CD4-positive, alpha-beta T cell (primary cell): ENCODE results near the gene FUT7. TPM values are rescaled to one million over a fixed set of nuclear protein-coding genes. Genes with fewer than 3 reads are reported as not detected.

ENCODE experiments used
- ATAC-seq: fragments of 200-7000 bp; cut with Tn5 transposase; one replicate; pipeline ENCODE4 v1.10.0; 2022; ENCODE audit warnings: mild to moderate bottlenecking; ENCODE audit not compliant: poor library complexity
- CTCF ChIA-PET: fragments of 350-600 bp; sonication (Branson Sonifier 250); formaldehyde crosslinking; loops from one replicate; lab custom pipeline; 2021; ENCODE audit warnings: antibody characterized with exemption, inconsistent platforms; lab: Charles Lee
- POLR2A ChIA-PET: fragments of 350-600 bp; sonication (Branson Sonifier 250); formaldehyde crosslinking; loops from one replicate; lab custom pipeline; 2021; ENCODE audit warnings: antibody characterized with exemption, inconsistent platforms; lab: Charles Lee
- DNase-seq, 14 experiments: peaks; one replicate each; pipeline ENCODE4 v3.0.0-alpha.2; 2013 to 2020; ENCODE audit warnings: mixed read lengths in 2 of 14
- H3K27ac ChIP-seq, 2 donors: one replicate each; pipeline versions ENCODE4 v1.5.1 to v1.7.0; 2013; ENCODE audit warnings: low read length in 2 of 2, low read depth in 1 of 2, mild to moderate bottlenecking in 1 of 2
- H3K27me3 ChIP-seq, 2 experiments: 1 replicate in 1 of 2; 2 replicates in 1 of 2; pipeline versions ENCODE4 v1.6.1 to v1.7.0; 2013; ENCODE audit warnings: low read length in 2 of 2, control low read depth in 1 of 2, mild to moderate bottlenecking in 1 of 2, moderate library complexity in 1 of 2; ENCODE audit not compliant: insufficient read depth in 2 of 2, control insufficient read depth in 1 of 2
- H3K36me3 ChIP-seq: one replicate; pipeline ENCODE4 v1.6.1; 2013; ENCODE audit warnings: low read length, control low read depth; ENCODE audit not compliant: insufficient read depth
- H3K4me1 ChIP-seq: one replicate; pipeline ENCODE4 v1.6.1; 2013; ENCODE audit warnings: low read length, control low read depth; ENCODE audit not compliant: insufficient read depth
- H3K4me3 ChIP-seq: one replicate; pipeline ENCODE4 v1.5.1; 2013; ENCODE audit warnings: mild to moderate bottlenecking, low read length, moderate library complexity
- H3K9me3 ChIP-seq, 2 experiments: 1 replicate in 1 of 2; 2 replicates in 1 of 2; pipeline versions ENCODE4 v1.6.1 to v1.7.0; 2013; ENCODE audit warnings: low read length in 2 of 2, mild to moderate bottlenecking in 2 of 2, control low read depth in 1 of 2, moderate library complexity in 1 of 2; ENCODE audit not compliant: control insufficient read depth in 1 of 2, insufficient read depth in 1 of 2
- H3K27ac Mint-ChIP-seq: one replicate; pipeline ENCODE4 v1.8.0; 2020; ENCODE audit warnings: mixed read lengths
- H3K27me3 Mint-ChIP-seq: one replicate; pipeline ENCODE4 v1.8.0; 2021; ENCODE audit warnings: mixed read lengths
- H3K36me3 Mint-ChIP-seq: one replicate; pipeline ENCODE4 v1.8.0; 2021; ENCODE audit warnings: low read depth, mixed read lengths
- H3K4me1 Mint-ChIP-seq: one replicate; pipeline ENCODE4 v1.8.0; 2021; ENCODE audit warnings: low read depth, mixed read lengths
- H3K4me3 Mint-ChIP-seq: one replicate; pipeline ENCODE4 v1.8.0; 2020; ENCODE audit warnings: mild to moderate bottlenecking, mixed read lengths
- H3K9me3 Mint-ChIP-seq: one replicate; pipeline ENCODE4 v1.8.0; 2020; ENCODE audit warnings: mixed read lengths
- CTCF ChIP-seq: fragments of 200-600 bp; IDR thresholded peaks from one replicate; pipeline ENCODE4 v1.8.0; 2022; ENCODE audit warnings: antibody characterized with exemption, mild to moderate bottlenecking
- intact Hi-C, 2 experiments: fragments of 100-400 bp; cut with DNase I in 1 of 2; cut with micrococcal nuclease in 1 of 2; formaldehyde crosslinking; loops; one replicate each; pipeline versions ENCODE4 v1.15.1 to v1.9.0; 2023 to 2025; cut with DNase I, micrococcal nuclease
- total RNA-seq, 174 experiments: library from RNA in 2 of 174; stranded (reverse) in 2 of 174; gene quantifications; one replicate each; pipeline ENCODE4 v1.2.3 and lab custom pipeline; 2021 to 2026

FUT7 gene
- total RNA-seq, 2 experiments from 2014 or later: 1.7 to 1.8 TPM

DNA sequence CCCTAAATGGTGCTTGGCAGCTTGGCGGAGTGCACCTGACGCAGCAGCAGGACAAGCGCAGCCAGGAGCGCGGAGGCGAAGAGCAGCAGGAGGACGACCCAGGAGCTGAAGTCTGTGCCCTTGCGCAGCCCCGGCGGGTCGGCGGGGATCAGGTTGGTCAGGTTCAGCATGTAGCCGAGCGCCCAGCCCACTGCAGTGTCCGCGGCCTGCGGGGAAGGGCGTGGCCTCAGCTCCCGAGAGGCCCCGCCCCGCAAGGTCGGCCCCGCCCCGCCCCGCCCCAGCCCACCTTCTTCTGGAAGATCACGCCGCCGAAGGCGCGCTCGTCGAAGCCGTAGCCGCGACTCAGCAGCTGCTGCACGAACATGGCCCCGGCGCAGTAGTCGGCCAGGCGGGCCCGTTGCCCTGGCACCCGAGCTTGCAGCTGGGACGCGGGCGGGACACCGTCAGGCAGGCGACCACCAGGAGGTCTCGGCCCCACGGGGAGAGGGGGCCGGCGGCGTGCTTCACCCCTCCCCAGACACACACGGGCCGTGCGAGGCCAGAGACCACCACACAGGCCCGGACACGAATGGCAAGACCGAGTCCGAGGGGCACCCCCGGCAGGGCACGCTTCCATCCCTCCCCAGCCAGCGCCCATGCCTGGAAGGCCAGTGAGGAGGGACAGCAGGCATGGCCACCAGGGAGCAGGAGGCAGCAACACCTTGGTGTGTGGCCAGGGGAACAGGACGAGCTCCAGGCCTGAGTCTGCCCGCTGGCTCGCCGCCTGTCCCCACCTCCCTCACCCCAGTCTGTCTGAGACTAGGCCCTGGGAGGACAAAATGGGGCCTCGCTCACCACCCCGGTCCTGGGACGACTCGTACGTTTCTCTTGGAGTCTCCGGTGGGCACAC is 17.0 kb upstream of the FUT7 start:
- Histone ChIP-seq H3K9me3 (peaks cover 0 to 61% of the 10 kb centered on the region in 2 experiments), H3K4me3 (no peak overlapping the region), H3K4me1 (peaks cover 51% of the 10 kb centered on the region), H3K27me3 (peaks cover 77 to 83% of the 10 kb centered on the region in 2 experiments), H3K27ac (no peak overlapping the region), H3K36me3 (no peaks in the 10 kb centered on the region)
- ChIA-PET CTCF (interaction anchor here (1.1 to 1.2 kb wide), 2 partner anchors 14 to 15 kb away, joined by 3 to 4 read pairs; no protein-coding TSS in a partner anchor), POLR2A (no interaction called here)
- peaks cover 56% of the 10 kb centered on the region for H3K27me3 Mint-ChIP-seq
- intact Hi-C loops: loop anchor here in 1 of 2 experiments (5.0 kb wide), 1 partner anchor 178 kb away; the partner anchor contains the start of genes CYSRT1 and RNF224
- TF ChIP-seq CTCF: no peak
- H3K36me3 Mint-ChIP-seq: no peaks in the 10 kb centered on the region
- ATAC-seq: no peak
- H3K4me3 Mint-ChIP-seq: no peak overlapping the region
- H3K9me3 Mint-ChIP-seq: no peaks in the 10 kb centered on the region
- no peak overlapping the region for H3K27ac Mint-ChIP-seq
- DNase-seq: no peak
- no peaks in the 10 kb centered on the region for H3K4me1 Mint-ChIP-seq

DNA sequence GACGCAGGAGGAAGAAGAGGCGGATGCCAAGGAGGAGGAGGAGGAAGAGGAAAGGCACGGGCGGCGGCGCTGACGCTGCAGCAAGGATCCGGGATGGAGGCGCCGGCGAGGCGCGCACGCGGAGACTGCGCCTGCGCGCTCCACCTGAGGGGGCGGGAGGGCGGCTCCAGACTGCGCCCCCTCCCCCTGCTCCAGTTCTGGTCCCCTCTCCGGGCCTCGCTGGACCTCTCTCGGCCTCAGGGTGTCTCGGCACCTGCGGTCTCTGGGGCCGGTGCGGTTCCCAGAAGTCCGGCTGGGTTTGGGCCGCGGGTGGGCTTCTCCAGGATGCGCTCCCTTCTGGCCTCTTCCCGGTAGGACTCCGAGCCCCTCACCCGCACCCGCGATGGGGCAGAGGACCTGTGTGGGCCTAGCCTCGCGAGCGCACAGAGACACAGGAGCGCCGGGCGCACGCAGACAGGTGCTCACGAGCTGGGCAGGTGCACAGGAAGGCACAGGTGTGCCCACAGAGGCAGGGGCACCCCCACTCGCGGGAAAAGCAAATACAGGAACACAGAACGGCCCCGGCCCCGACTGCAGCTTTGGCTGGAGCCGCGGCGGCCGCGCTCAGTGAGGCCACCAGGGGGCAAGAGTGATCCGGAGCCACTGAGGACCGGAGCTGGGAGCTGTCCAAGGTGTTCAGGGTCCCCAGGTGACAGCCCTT is 14.3 kb upstream of the FUT7 start, which contains the start of gene NPDC1:
Gene NPDC1 (minus strand): TSS at position 90 of the 700 bp plus-strand sequence. CDS start 188 bp downstream, outside the sequence.
- Mint-ChIP-seq H3K4me1 (no peaks in the 10 kb centered on the region), H3K27me3 (peaks cover 44% of the 10 kb centered on the region), H3K36me3 (no peaks in the 10 kb centered on the region), H3K4me3 (peak within 1 kb of the TSS; percentile 51), H3K9me3 (no peaks in the 10 kb centered on the region), H3K27ac (no peak within 1 kb of the TSS)
- H3K4me3 ChIP-seq: peak within 1 kb of the TSS; percentile 55
- ChIA-PET CTCF (interaction anchor here (0.6 to 2.2 kb wide), 22 partner anchors 11 to 318 kb away, joined by 3 to 38 read pairs (median 4); partner anchors contain the start of genes PAXX, RNF224, SAPCD2 and TMEM141), POLR2A (interaction anchor here (0.9 to 1.5 kb wide), 6 partner anchors 11 to 269 kb away, joined by 3 to 8 read pairs (median 4); partner anchors contain the start of gene MAN1B1)
- ATAC-seq (peak; percentile 87), DNase-seq (peak; percentile 67 to 90 (median 75))
- H3K27ac ChIP-seq: no peak within 1 kb of the TSS
- TF ChIP-seq CTCF: peak; percentile 77
- H3K36me3 ChIP-seq: no peaks in the 10 kb centered on the region
- H3K27me3 ChIP-seq: peaks cover 68 to 69% of the 10 kb centered on the region in 2 experiments
- H3K9me3 ChIP-seq: peaks cover 0 to 49% of the 10 kb centered on the region in 2 experiments
- H3K4me1 ChIP-seq: peaks cover 44% of the 10 kb centered on the region
- intact Hi-C loops: loop anchor here (1.0 to 5.0 kb wide), 3 partner anchors 18 to 181 kb away; partner anchors contain the start of genes RNF224 (in 2 of the 2) and CYSRT1 (in 1 of the 2)
